Non-pigmented ciliary epithelial cell (primary cell): ENCODE data around the gene RAB7A.
"Not testable (repeated sequence)": the region's sequence is repeated elsewhere in the genome, so short reads cannot be mapped to it uniquely, and the experiment has no call there.

Experiments
- DNase-seq: peaks from one replicate; pipeline ENCODE4 v3.0.0-alpha.2; 2010; ENCODE audit warnings: low read depth

Gene RAB7A

DNA sequence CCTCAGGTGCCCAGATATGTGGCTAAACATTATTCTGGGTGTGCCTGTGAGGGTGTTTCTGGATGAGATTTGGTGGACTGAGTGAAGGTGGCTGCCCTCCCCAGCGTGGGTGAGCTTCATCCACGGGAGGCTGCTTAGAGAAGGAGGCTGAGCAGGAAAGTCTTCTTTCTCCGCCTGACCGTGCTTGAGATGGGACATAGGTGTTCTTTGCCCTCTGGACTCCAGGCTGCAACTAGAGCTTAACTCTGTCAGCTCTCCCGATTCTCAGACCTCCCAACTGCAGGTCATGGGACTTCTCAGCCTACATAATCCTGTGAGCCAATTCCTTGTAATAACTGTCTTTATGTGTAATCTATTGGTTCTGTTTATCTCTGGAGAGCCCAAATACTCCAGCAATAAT lies 34.1 kb downstream of the RAB7A start:
- no peak for DNase-seq

DNA sequence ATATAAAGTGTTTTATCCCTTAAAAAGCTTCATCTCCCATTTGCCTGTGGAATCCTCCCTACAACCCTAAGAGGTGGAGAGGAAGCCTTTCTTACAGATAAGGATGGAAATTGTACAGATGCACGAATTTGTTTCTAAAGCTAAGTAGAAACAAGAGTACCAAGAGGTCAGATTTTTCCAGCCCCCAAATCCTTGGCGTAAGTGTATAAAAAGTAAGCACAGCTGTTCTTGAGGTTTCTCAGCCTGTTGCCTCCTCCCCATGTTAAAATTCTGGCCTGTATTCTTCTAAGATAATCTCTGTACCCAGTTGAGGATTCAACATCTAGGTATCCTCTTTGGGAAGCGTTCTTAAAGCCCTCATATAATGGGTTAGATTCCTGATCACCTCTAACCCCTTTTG lies 34.9 kb downstream of the RAB7A start:
- DNase-seq = no peak

DNA sequence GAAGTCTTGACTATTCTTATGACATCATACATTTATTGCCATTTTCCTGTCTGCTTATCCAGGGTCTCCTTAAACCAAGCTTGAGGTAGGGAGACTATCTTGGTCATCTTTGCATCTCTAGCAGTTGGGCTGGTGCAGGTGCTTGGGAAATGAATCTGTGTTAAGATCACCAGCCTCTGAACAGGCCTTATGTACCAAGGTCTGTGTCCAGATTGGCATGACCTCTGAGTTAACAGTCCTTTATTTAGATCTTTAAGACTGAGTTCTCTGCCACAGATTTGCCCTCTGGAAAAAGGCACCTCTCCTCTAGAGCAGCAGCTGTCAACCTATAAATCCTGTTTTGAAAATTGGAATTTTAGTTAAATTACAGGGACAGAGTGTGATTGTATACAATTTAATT lies 35.4 kb downstream of the RAB7A start:
- DNase-seq = no peak

GRCh38 chr3:128763967-128764366 lies 38.0 kb downstream of the RAB7A start:
- no peak for DNase-seq

DNA sequence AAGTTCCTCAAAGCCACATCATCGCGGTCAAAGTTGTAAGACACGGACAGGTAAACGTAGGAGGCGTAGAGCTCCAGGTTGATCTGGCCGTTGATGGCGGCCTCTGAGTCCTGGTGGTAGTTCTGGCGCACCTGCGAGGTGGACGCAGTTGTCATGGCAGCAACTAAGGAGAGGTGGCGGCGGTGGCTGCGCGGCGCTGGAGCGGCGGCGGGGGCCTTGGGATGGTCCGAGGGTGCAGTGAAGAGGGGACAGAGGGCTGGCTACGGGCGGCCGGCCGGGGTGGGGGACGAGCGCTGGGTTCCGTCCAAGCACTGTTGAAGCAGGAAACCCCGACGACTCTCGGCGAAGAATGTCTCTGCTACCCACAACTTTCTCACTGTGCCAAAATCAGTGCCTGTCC lies 38.9 kb downstream of the RAB7A start:
- DNase-seq = no peak

DNA sequence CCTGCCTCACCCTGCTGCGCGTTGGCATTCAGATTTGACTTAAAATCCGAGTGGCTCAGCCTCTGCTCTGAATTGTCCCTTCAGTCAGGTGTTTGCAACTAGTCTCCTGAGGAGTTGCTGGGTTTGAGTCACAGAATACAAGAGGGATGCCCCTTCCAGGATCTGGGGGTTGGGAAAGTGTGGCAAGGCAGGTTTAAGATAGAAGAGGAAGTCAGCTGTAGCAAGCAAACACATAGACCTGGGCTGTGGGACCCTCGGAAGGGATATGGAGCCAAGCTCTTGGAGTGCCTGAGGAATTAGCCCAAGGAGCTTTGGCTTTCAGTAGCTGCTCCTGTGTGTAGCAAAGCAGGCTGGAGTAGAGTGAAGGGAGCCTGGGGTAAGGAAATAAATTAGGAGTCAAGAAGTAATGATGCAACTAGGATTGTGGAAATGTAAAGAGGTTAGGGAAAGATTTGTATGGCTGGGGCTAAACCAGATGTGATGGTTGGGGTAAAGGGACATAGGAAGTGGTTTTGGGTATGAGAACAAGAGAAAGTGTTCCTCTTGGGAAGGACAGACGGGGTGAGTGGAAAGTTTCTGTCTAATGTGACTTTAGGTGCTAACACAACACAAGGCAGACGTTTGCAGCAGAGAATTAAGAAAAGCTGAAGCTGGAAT lies 41.2 kb downstream of the RAB7A start:
- no peak for DNase-seq

GRCh38 chr3:128768471-128768870 lies 42.5 kb downstream of the RAB7A start:
- no peak for DNase-seq

- DNase-seq = no peak
Measured at GRCh38 chr3:128770387-128770786, 44.4 kb downstream of the RAB7A start.

- not testable (repeated sequence) for DNase-seq
Measured at GRCh38 chr3:128773189-128773588, 47.2 kb downstream of the RAB7A start.

GRCh38 chr3:128773592-128773991 lies 47.6 kb downstream of the RAB7A start:
- not testable (repeated sequence) for DNase-seq

GRCh38 chr3:128775241-128775640 lies 49.3 kb downstream of the RAB7A start:
- no peak for DNase-seq

- no peak for DNase-seq
Measured at GRCh38 chr3:128775906-128776542, 50.0 kb downstream of the RAB7A start.

GRCh38 chr3:128780101-128780837 lies 54.3 kb downstream of the RAB7A start:
- no peak for DNase-seq

DNA sequence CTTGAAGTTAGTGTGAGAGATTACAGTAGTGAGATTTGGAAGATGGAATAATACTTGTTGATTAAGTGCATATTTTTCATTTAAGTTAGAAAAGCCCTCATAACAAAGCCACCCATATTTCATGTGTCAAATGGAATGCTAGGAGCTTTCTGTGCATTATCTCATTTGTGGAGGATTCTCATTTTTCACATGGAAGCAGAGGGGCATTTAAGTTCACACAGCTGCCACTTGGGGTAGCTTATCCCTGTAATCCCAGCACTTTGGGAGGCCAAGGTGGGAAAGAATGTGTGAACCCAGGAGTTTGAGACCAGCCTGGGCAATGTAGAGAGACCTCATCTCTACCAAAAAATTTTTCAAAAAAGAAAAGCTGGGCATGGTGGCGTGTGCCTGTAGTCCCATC lies 55.2 kb downstream of the RAB7A start:
- no peak for DNase-seq

DNA sequence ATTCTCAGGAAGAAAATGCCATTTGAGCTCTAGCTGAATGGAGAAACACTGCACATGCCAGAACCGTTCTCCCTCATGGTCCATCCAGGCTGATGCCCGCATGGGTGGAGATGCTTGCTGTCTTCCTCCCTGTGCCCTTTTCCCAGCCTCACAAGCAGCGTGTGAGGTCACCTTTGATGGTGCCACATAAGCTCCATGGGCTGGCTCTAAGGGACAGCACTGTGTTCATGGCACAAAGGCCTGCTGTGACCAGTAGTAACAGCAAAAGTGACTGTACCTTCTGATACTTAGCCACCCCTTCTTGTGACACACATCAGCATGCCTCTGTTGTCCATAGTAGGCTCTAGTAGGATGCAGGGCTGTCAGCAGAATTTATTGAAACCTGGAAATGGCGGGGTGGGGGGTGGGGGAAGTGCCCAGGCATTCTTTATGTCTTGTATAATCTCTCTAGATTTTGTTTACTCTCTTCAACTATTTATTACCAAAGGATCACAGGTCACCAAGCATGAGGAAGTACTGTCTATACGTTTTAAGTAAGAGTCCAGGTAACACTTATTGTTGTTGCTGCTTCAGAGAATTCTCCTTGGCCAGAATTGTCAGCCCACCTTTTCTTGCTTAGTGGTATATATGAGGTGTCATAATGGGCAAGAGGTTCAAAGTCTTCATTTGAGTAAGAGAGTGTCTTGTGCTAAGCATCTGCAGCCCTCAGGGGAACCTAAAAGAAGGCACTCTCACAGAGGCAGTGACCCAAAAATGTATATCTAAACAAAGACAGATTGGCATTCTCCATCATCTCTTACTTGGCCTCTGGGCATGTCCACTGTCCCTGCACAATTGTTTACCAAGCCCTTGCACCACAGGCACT lies 56.5 kb downstream of the RAB7A start:
- no peak for DNase-seq

DNA sequence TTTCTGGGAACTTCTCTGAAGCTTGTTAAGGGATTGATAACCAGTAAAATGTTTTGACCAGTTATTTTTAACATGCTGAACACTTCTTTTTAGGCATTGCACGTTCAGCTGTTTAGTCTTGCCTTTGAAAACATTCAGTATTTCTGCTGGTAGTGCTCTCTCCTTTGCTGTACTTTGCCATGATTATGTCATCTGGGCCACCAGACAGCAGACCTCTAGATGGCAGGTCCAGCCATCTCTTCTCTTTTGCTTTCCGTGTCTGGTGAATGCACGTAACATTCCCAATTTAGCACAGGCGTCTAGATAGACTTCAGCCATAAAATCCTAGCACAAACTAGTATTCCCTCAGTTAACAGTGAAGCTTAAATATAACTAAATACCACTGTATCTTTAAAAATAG lies 57.8 kb downstream of the RAB7A start:
- DNase-seq = no peak

- no peak for DNase-seq
Measured at GRCh38 chr3:128784232-128784631, 58.2 kb downstream of the RAB7A start.

DNA sequence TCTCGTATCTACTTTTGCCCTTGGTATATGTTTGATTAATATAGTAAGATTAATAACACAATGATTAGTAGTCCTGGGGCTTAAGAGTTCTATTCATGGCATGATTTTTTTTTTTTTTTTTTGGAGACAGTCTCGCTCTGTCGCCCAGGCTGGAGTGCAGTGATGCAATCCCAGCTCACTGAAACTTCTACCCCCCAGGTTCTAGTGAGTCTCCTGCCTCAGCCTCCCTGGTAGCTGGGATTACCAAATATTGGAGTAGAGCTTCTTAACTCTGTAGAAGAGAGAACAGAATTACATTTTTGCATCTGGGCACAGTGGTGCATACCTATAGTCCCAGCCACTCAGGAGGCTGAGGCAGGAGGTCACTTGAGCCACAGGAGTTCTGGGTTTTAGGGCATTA lies 58.9 kb downstream of the RAB7A start:
- DNase-seq = no peak

DNA sequence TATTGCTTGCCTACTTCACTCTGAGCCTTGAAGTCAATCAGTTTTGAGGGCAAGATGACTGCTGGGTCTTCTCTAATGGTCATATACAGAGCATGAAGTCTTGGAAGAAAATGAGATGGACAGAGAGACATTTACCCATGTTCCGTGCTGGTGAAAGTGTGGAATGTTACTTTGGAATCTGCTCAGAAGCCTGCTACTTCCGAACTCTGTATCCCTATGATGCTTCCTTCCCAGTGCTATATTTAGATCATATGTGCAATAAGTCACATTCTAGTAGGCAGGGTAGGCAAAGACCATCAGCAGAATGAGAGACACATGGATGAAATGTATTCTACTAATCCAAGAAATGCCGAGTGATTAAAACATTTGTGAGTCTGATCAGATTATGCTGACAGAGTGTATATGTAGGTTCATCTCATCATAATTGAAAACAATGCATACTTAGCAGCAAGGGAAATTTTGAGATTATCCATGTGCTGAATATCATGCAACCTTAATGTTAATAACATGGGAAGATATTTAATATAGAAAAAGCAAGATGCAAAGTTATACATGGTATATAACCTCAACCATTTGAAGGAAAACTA lies 60.5 kb downstream of the RAB7A start:
- no peak for DNase-seq

GRCh38 chr3:128787256-128788253 lies 61.6 kb downstream of the RAB7A start:
- DNase-seq = no peak
